ENCODE measurements around the gene OR2V1. TPM values are rescaled to one million over a fixed set of nuclear protein-coding genes. Genes with fewer than 3 reads are reported as not detected.
"Not testable (repeated sequence)": the region's sequence is repeated elsewhere in the genome, so short reads cannot be mapped to it uniquely, and the experiment has no call there.

OR2V1 gene
- total RNA-seq, 2 experiments from 2014 or later, result not detected

DNA sequence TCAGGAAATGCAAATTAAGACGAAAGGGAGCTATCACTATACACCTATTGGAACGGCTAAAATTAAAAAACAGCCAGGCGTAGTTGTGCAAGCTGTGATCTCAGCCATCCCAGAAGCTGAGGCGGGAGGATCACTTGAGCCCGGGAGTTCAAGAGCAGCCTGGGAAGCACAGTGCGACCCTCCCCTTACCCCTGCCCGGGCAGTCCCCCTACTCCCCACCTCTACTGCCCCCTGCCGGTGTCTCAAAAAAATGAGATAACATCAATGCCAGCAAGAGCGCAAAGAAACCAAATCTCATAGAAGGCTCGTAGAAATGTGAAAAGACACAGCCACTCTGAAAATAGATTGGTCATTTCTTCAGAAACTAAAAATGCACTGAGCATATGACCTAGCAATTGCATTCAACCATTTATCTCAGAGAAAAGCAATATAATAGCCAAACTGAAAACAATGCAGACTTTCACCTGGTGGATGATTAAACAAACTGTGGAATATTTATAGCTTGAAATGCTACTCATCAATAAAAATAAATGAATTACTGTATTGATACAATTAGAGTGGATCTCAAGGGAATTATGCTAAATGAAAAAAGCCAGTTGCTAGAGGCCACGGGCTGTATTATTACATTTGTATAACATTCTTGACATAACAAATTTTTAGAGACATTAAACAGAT lies 37.0 kb upstream of the OR2V1 start:
- H3K4me3 Mint-ChIP-seq, result no peak overlapping the region
- peaks cover 74% of the 10 kb centered on the region for H3K27me3 Mint-ChIP-seq
- H3K27ac Mint-ChIP-seq, result no peak overlapping the region
- H3K9me3 Mint-ChIP-seq, result no peaks in the 10 kb centered on the region
- peaks cover 73% of the 10 kb centered on the region for H3K4me1 Mint-ChIP-seq
- peaks cover 5% of the 10 kb centered on the region for H3K36me3 Mint-ChIP-seq (ENCODE audit: low read depth)
- DNase-seq, result peak; percentile 47
- POLR2A ChIA-PET, result interaction anchor here (1.0 to 1.5 kb wide), 4 partner anchors 20 to 54 kb away, joined by 3 read pairs; no protein-coding TSS in a partner anchor
- CTCF ChIA-PET, result interaction anchor here (0.6 to 2.0 kb wide), 9 partner anchors 13 to 308 kb away, joined by 3 to 6 read pairs (median 4); no protein-coding TSS in a partner anchor

DNA sequence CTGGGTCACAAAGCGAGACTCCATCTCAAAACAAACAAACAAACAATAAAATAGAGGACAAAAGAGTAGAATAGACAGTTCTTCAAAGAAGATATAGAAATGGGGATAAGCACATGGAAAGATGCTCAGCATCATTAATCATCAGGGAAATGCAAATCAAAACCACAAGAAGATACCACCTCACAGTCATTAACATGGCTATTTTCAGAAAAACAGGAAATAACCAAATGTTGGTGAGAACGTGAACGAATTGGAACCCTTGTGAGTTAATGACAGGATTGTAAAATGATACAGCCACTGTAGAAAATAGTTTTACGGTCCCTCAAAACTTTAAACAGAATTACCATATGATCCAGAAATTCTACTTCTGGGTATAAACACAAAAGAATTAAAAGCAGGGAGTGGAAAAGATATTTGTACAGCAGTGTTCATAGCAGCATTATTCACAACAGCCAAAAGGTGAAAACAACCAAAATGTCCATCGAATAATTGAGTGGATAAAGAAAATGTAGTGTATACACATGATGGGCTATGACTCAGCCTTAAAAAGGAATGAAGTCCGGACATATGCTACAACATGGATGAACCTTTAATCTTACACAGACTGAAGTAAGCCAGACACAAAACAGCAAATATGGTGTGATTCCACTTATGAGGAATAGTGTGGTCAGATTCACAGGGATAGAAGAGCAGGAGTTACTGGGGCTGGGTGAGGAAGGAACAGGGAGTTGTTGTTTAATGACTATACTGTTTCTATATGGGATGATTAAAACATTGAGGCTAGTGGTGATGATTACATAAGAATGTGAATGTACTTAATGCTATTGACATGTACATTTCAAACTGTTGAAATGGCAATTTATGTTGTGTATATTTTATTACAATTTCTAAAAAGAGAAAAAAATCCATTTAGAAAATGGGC lies 36.1 kb upstream of the OR2V1 start:
- Mint-ChIP-seq H3K4me1 (peaks cover 70% of the 10 kb centered on the region), H3K9me3 (no peaks in the 10 kb centered on the region), H3K27ac (peak overlapping the region; percentile 40), H3K27me3 (peaks cover 67% of the 10 kb centered on the region), H3K36me3 (ENCODE audit: low read depth) (peaks cover 5% of the 10 kb centered on the region), H3K4me3 (no peak overlapping the region)
- ChIA-PET POLR2A (interaction anchor here (1.2 to 2.0 kb wide), 2 partner anchors 40 to 55 kb away, joined by 3 to 5 read pairs; no protein-coding TSS in a partner anchor), CTCF (interaction anchor here (0.6 to 1.7 kb wide), 4 partner anchors 18 to 39 kb away, joined by 3 to 6 read pairs (median 3); no protein-coding TSS in a partner anchor)
- no peak for DNase-seq

DNA sequence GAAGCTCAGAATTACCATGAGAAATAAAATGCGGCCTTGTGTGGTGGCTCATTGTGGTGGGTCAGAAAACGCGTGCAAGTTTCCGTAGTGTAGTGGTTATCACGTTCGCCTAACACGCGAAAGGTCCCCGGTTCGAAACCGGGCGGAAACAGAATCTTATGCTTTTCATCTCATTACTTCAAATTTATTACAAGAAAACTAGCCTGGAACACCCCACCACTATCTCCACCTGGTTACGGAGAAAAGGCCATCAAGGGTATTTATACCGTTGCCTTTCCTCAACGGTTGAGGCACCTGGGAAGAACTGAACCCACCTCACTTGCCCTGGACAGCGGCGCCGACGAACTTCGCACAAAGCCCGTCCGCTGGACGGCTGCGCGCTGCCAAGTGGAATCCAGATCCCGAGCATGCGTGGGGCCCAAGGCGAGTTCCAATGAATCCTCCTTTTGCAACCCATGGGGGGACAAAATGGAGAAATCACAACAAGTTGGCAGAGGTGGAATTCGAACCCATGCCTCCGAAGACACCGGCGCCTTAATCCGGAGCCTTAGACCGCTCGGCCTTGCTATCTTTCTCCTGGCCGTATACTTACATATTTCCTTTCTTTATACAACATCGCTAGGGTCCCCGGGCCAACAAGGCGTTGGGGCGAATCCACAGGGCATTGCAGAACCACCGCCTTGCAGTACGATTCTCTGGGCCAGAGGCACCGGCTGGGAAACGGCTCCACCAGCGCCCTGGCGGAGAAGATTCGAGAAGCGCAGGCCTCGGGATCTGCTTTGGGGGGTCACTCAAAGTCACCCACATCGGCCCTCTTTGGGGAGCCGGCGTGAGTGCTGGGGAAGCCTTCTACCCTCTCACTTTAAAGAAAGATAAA lies 33.3 kb upstream of the OR2V1 start:
- POLR2A ChIA-PET, result interaction anchor here (2.0 kb wide), 1 partner anchor 43 kb away, joined by 5 read pairs; no protein-coding TSS in a partner anchor
- Mint-ChIP-seq H3K4me3 (peak overlapping the region; percentile 44), H3K27me3 (peaks cover 46% of the 10 kb centered on the region), H3K4me1 (peaks cover 69% of the 10 kb centered on the region), H3K27ac (peak overlapping the region; percentile 61), H3K36me3 (ENCODE audit: low read depth) (peaks cover 2% of the 10 kb centered on the region), H3K9me3 (no peaks in the 10 kb centered on the region)
- CTCF ChIA-PET, result interaction anchor here (0.6 to 1.4 kb wide), 3 partner anchors 9 to 667 kb away, joined by 3 to 4 read pairs (median 3); no protein-coding TSS in a partner anchor
- DNase-seq, result no peak

DNA sequence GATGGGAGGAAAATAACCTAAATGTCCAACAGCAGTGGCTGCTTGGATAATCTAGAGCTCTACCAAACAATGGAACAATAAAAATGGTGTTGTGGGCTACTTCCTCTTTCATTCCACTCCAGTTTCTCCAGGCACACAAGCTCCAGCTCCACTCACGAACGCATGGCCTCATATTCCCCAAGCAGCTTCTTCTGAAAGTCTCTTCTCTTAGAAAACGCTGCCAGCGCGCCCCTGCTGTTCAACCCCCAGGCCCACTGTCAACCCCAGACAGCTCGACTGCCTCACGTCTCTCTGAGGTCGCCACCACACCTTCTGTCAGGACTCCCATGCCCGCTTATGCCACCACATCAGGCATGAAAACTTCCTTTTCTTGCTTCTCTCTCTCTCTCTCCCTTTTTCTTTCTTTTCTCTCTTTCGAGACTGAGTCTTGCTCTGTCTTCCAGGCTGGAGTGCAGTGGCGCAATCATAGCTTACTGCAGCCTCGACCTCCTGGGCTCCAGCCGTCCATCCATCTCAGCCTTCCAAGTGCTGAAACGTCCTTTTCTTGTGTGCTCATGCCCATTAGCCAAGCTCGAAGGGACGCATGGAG lies 32.6 kb upstream of the OR2V1 start:
- CTCF ChIA-PET, result interaction anchor here (1.4 kb wide), 1 partner anchor 10 kb away, joined by 4 read pairs; no protein-coding TSS in a partner anchor
- peaks cover 65% of the 10 kb centered on the region for H3K4me1 Mint-ChIP-seq
- no peak for DNase-seq
- H3K36me3 Mint-ChIP-seq (ENCODE audit: low read depth), result peaks cover 2% of the 10 kb centered on the region
- H3K4me3 Mint-ChIP-seq, result peak overlapping the region; percentile 44
- peaks cover 39% of the 10 kb centered on the region for H3K27me3 Mint-ChIP-seq
- peak overlapping the region; percentile 61 for H3K27ac Mint-ChIP-seq
- H3K9me3 Mint-ChIP-seq, result no peaks in the 10 kb centered on the region
- POLR2A ChIA-PET, result interaction anchor here (0.7 kb wide), 1 partner anchor 22 kb away, joined by 3 read pairs; no protein-coding TSS in a partner anchor

DNA sequence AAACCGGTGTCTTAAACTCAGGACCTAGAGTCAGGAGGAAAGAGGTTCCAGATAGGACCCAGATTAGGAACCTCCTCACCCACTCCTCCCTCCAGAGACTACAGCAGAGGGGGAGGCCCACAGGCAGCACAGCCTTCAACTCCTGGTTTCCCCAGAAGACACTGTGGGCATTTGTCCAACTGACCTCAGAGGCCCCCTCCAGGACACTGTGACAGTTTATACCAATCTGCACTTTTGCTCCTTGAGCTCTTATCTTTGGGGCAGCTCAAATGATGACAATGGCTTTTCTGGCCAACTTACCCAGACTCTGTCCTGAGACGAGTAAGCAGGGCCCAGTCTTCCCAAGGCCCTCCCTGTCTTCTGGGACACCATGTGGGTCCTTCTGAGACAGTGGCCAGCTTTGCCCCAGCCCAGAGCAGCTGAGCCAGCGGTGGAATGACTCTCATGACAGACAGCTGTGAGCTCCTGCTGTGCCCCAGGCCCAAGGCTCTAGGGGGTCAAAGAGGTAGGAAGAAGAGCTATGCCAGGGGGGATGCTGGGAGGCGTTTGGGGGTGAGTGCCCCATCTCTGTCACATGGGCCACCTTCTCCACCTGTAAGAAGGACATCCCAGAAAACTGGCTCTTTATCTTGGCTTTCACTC lies 30.7 kb upstream of the OR2V1 start:
- DNase-seq, result no peak
- CTCF ChIA-PET, result interaction anchor here (1.3 to 1.4 kb wide), 2 partner anchors 12 to 23 kb away, joined by 3 to 5 read pairs; no protein-coding TSS in a partner anchor
- H3K27me3 Mint-ChIP-seq, result peaks cover 30% of the 10 kb centered on the region
- POLR2A ChIA-PET, result interaction anchor here (1.0 kb wide), 2 partner anchors 12 to 27 kb away, joined by 5 read pairs; no protein-coding TSS in a partner anchor
- peaks cover 2% of the 10 kb centered on the region for H3K36me3 Mint-ChIP-seq (ENCODE audit: low read depth)
- H3K4me1 Mint-ChIP-seq, result peaks cover 51% of the 10 kb centered on the region
- no peaks in the 10 kb centered on the region for H3K9me3 Mint-ChIP-seq
- H3K27ac Mint-ChIP-seq, result peak overlapping the region; percentile 82
- peak overlapping the region; percentile 68 for H3K4me3 Mint-ChIP-seq

DNA sequence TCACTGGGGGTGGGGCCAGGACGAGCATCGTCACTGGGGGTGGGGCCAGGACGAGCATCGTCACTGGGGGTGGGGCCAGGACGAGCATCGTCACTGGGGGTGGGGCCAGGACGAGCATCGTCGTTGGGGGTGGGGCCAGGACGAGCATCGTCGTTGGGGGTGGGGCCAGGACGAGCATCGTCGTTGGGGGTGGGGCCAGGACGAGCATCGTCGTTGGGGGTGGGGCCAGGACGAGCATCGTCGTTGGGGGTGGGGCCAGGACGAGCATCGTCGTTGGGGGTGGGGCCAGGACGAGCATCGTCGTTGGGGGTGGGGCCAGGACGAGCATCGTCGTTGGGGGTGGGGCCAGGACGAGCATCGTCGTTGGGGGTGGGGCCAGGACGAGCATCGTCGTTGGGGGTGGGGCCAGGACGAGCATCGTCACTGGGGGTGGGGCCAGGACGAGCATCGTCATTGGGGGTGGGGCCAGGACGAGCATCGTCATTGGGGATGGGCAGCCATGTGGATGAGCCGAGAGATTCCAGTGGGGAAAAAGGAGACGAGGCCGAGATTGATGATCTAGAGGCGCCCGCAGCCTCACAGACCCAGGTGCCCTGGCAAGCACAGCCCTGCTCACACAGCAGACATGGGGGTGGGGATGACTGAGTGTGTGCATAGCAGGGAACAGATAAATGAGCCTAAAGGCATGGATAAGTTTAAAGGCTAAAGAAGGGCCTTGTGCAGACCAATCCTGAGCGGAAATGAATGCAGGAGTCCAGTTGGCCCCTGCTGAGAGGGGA lies 30.0 kb upstream of the OR2V1 start:
- peaks cover 25% of the 10 kb centered on the region for H3K27me3 Mint-ChIP-seq
- H3K4me3 Mint-ChIP-seq, result peak overlapping the region; percentile 68
- H3K27ac Mint-ChIP-seq, result peak overlapping the region; percentile 82
- DNase-seq, result peak; percentile 70
- H3K36me3 Mint-ChIP-seq (ENCODE audit: low read depth); H3K9me3 Mint-ChIP-seq: not testable (repeated sequence)
- ChIA-PET POLR2A (interaction anchor here (1.2 kb wide), 1 partner anchor 12 kb away, joined by 3 read pairs; no protein-coding TSS in a partner anchor), CTCF (interaction anchor here (1.1 to 1.4 kb wide), 3 partner anchors 12 to 378 kb away, joined by 3 to 5 read pairs (median 3); no protein-coding TSS in a partner anchor)
- H3K4me1 Mint-ChIP-seq, result peaks cover 49% of the 10 kb centered on the region

DNA sequence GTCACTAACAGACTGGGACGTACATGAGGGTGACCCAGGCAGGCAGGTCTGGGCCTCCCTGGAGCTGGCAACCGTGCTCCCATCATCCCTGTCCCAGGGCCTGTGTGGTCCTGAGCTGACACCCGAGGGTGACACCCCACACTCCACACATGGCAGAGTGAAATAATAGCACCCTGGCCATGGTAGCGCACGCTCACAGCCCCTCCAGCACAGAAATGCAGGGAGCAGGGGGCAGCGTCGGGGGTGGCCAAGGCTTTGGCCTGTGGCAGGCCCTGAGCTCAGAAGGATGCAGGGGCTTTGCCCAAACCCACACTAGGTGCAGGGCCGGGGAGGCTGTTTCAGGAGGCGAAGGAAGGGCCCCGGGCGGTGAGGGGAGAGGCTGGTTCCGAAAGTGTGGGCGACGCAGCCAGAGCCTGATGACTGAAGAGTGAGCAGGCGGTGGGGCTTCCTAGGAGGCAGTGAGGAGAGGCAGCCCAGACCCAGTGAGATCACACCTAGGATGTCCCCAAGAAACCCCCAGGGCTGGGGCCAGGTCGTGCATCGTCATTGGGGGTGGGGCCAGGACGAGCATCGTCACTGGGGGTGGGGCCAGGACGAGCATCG lies 29.3 kb upstream of the OR2V1 start:
- CTCF ChIA-PET, result interaction anchor here (1.0 to 1.4 kb wide), 3 partner anchors 13 to 377 kb away, joined by 3 to 4 read pairs (median 3); no protein-coding TSS in a partner anchor
- peaks cover 19% of the 10 kb centered on the region for H3K27me3 Mint-ChIP-seq
- POLR2A ChIA-PET, result interaction anchor here (0.8 to 1.2 kb wide), 2 partner anchors 13 to 101 kb away, joined by 3 read pairs; no protein-coding TSS in a partner anchor

DNA sequence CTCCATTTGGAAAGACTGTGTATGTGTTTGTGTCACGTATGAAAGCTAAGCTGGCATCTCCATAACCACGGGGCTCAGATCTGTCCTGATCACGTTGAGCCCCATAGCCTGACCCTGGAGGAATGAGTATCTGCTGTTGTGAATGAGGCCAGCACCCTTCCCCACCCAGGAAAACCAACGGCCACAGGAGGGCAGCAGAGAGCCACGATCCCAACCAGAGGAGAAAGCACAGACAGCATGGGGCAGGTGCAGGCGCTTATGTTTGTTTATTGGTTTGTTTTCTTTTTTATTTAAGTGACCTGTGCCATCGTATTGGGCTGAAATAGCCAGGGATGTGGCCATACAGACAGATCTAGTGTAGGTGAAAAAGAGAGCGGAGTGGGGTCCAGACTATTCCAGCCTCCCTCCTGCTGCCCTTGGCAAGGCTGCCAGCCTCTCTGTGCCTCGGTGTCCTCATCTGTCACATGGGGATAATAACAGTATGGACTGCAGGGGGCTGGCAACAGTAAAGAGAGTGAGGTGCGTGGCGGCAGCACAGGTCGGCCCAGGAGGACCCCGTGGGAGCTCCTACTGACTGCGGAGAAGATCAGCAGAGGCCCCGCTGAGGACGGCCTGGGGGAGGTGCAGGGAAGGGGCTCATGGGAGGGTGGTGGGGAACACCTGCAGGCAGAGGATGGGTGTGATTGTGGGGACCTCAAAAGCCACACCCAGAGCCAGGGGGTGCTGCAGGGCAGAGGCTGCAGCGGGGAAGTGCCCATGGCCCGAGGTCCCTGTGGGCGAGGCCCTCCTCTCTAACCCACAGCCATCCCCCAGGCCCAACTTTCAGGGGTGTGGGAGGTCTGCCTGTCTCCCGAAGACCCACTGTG lies 28.6 kb upstream of the OR2V1 start:
- CTCF ChIA-PET, result interaction anchor here (1.0 to 1.4 kb wide), 4 partner anchors 14 to 377 kb away, joined by 3 to 6 read pairs (median 4); no protein-coding TSS in a partner anchor
- H3K4me1 Mint-ChIP-seq, result peaks cover 45% of the 10 kb centered on the region
- H3K27me3 Mint-ChIP-seq, result peaks cover 16% of the 10 kb centered on the region
- peak overlapping the region; percentile 79 for H3K27ac Mint-ChIP-seq
- H3K9me3 Mint-ChIP-seq, result peaks cover 3% of the 10 kb centered on the region
- H3K4me3 Mint-ChIP-seq, result peak overlapping the region; percentile 44
- DNase-seq, result peak; percentile 93
- peaks cover 2% of the 10 kb centered on the region for H3K36me3 Mint-ChIP-seq (ENCODE audit: low read depth)
- POLR2A ChIA-PET, result interaction anchor here (0.8 to 1.2 kb wide), 2 partner anchors 13 to 102 kb away, joined by 3 read pairs; no protein-coding TSS in a partner anchor

More for the DNA sequence above, 29.3 kb upstream of the OR2V1 start:
- peak; percentile 79 for DNase-seq
- peaks cover 2% of the 10 kb centered on the region for H3K36me3 Mint-ChIP-seq (ENCODE audit: low read depth)
- H3K4me3 Mint-ChIP-seq, result peak overlapping the region; percentile 75
- H3K9me3 Mint-ChIP-seq, result no peaks in the 10 kb centered on the region
- peak overlapping the region; percentile 79 for H3K27ac Mint-ChIP-seq
- peaks cover 46% of the 10 kb centered on the region for H3K4me1 Mint-ChIP-seq

DNA sequence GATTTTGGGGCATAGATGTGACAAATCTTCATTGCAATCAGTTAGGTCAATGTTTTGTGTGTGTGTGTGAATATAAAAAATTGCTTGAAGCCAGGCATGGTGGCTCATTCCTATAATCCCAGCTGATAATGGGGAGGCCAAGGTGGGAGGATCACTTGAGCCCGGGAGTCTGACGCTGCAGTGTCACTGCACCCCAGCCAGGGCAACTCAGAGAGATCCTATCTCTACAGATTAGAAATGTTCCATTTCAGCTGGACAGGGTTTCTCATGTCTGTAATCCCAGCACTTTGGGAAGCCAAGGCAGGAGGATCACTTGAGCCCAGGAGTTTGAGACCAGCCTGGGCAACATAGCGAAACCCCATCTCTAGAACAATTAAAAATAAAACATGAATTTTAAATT lies 27.9 kb upstream of the OR2V1 start:
- no peak overlapping the region for H3K4me3 Mint-ChIP-seq
- H3K36me3 Mint-ChIP-seq (ENCODE audit: low read depth), result peaks cover 2% of the 10 kb centered on the region
- DNase-seq, result no peak
- H3K27ac Mint-ChIP-seq, result no peak overlapping the region
- peaks cover 5% of the 10 kb centered on the region for H3K9me3 Mint-ChIP-seq
- peaks cover 42% of the 10 kb centered on the region for H3K4me1 Mint-ChIP-seq
- peaks cover 15% of the 10 kb centered on the region for H3K27me3 Mint-ChIP-seq
- ChIA-PET CTCF (interaction anchor here (1.4 kb wide), 2 partner anchors 26 to 33 kb away, joined by 4 to 6 read pairs; no protein-coding TSS in a partner anchor), POLR2A (interaction anchor here (1.0 kb wide), 1 partner anchor 327 kb away, joined by 3 read pairs; no protein-coding TSS in a partner anchor)
